Mesothelial cell of epicardium (in vitro differentiated cells): ENCODE results near the gene CEP128. TPM values are rescaled to one million over a fixed set of nuclear protein-coding genes. Genes with fewer than 3 reads are reported as not detected.

Experiments
- DNase-seq, 2 experiments: peaks; one replicate each; pipeline ENCODE4 v3.0.0; 2021; ENCODE audit warnings: low spot score in 2 of 2; ENCODE audit not compliant: unreplicated experiment in 2 of 2
- H3K27ac Mint-ChIP-seq: 2 replicates; pipeline ENCODE4 v1.8.0; 2021; ENCODE audit warnings: mixed read lengths
- H3K27me3 Mint-ChIP-seq: 2 replicates; pipeline ENCODE4 v1.8.0; 2021; ENCODE audit warnings: low read depth, mixed read lengths
- H3K36me3 Mint-ChIP-seq: 2 replicates; pipeline ENCODE4 v1.8.0; 2021; ENCODE audit warnings: mixed read lengths
- H3K4me1 Mint-ChIP-seq: 2 replicates; pipeline ENCODE4 v1.8.0; 2021; ENCODE audit warnings: mixed read lengths
- H3K4me3 Mint-ChIP-seq: 2 replicates; pipeline ENCODE4 v1.8.0; 2021; ENCODE audit warnings: mild to moderate bottlenecking, moderate library complexity, mixed read lengths
- H3K9me3 Mint-ChIP-seq: 2 replicates; pipeline ENCODE4 v1.8.0; 2021; ENCODE audit warnings: mixed read lengths
- total RNA-seq: library from RNA; stranded (reverse); gene quantifications from 3 replicates; pipeline ENCODE4 v1.2.1, GENCODE V29; 2021
- TF ChIP-seq, protein P1 (sequence below): fragments of 200-600 bp; sonication (generic); IDR thresholded peaks from one replicate; pipeline ENCODE4 v1.5.0; 2021; ENCODE audit warnings: antibody characterized with exemption; ENCODE audit not compliant: unreplicated experiment

Gene CEP128
- total RNA-seq, 1 donor from 2014 or later = 14.8 TPM

DNA sequence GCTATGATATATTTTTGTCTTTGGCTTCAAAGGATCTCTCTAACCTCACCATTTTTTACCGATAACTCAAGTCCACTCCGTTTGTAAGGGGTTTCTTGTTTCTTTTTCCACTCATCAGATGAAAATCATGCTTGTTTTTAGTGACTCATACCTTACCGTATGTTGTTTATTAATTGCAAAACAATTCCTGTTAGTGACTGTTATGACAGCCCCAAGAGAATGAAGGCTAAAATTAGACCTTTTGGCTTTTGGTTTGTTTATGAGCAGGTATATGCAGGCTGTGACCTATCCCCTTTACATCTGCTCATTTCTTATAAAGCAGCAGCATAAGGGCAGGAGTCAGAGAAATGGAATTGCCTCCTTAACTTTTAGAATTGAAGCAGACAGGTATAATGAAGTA lies 319.8 kb downstream of the CEP128 start:
- H3K4me3 Mint-ChIP-seq = no peak overlapping the region
- H3K27me3 Mint-ChIP-seq = no peaks in the 10 kb centered on the region
- no peak for DNase-seq
- H3K4me1 Mint-ChIP-seq = no peaks in the 10 kb centered on the region
- peaks cover 22% of the 10 kb centered on the region for H3K9me3 Mint-ChIP-seq
- no peak overlapping the region for H3K27ac Mint-ChIP-seq
- H3K36me3 Mint-ChIP-seq = peaks cover 4% of the 10 kb centered on the region
- TF ChIP-seq, protein P1, sequence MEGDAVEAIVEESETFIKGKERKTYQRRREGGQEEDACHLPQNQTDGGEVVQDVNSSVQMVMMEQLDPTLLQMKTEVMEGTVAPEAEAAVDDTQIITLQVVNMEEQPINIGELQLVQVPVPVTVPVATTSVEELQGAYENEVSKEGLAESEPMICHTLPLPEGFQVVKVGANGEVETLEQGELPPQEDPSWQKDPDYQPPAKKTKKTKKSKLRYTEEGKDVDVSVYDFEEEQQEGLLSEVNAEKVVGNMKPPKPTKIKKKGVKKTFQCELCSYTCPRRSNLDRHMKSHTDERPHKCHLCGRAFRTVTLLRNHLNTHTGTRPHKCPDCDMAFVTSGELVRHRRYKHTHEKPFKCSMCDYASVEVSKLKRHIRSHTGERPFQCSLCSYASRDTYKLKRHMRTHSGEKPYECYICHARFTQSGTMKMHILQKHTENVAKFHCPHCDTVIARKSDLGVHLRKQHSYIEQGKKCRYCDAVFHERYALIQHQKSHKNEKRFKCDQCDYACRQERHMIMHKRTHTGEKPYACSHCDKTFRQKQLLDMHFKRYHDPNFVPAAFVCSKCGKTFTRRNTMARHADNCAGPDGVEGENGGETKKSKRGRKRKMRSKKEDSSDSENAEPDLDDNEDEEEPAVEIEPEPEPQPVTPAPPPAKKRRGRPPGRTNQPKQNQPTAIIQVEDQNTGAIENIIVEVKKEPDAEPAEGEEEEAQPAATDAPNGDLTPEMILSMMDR = no peak

DNA sequence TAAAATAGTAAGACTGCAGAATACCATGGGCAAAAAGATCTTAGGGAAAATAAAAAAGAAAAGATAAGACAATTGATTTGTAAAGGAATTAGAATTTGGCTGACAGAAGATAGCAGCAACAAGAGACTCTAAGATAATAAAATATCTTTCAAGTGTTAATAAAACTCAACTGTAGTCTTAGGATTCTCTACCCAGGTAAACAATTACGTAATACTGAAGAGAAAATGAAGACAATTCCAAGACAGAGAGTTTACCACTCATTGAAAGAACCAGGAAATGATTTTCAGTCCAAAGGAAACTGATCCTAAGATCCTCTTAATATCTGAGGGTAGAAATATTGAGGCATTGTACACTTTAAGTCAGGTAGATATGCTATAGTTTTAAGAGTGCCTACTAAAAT lies 321.1 kb downstream of the CEP128 start:
- TF ChIP-seq, protein P1 = no peak
- Mint-ChIP-seq H3K9me3 (peaks cover 17% of the 10 kb centered on the region), H3K4me3 (no peak overlapping the region), H3K4me1 (no peaks in the 10 kb centered on the region), H3K27me3 (no peaks in the 10 kb centered on the region), H3K36me3 (peaks cover 4% of the 10 kb centered on the region), H3K27ac (no peak overlapping the region)
- no peak for DNase-seq

DNA sequence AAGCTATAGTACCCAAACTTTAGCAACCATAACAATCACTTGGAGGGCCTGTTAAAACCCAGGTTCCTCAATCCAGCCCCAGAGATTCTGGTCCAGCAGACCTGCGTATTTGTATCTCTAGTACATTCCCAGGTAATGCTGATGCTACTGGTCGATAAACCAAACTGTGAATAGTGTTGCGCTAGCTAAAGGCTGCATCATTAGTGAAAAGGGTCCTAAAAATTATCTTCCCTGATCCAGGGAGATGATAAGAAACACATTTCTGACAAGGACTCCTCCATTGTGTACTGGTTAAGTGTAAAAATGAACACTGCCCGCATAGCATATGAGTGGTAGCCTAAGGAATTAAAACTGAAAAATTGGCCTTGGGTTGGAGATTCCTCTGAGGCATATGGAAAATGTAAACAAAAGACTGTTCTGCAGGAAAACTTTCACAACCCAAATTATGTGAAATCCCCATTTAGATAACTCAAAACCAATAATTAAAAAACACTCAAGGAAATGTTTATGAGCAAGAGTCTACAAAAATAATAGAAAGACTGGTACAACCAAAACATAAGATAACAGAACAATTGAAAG lies 322.7 kb downstream of the CEP128 start:
- no peak for DNase-seq
- H3K27me3 Mint-ChIP-seq = no peaks in the 10 kb centered on the region
- H3K27ac Mint-ChIP-seq = no peak overlapping the region
- H3K4me3 Mint-ChIP-seq = no peak overlapping the region
- peaks cover under 1% of the 10 kb centered on the region for H3K36me3 Mint-ChIP-seq
- no peaks in the 10 kb centered on the region for H3K4me1 Mint-ChIP-seq
- TF ChIP-seq, protein P1 = no peak
- H3K9me3 Mint-ChIP-seq = peaks cover 3% of the 10 kb centered on the region

DNA sequence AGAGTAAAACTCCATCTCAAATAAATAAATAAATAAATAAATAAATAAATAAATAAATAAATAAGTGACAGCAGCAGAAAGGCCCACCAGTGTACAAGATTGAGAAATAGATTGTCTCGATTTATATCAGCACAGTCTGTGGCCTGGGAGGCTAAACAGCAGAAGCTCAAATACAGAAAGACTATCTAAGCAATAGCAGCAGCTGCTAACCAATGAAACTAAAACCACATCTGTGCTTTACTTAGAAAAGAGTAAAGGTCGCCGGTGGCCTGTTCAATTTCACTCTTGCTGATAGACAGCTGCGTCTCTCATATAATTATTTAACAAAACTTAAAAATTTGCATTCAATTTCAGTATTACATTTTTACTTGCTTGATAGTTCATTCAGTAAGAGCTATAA lies 325.7 kb downstream of the CEP128 start:
- no peaks in the 10 kb centered on the region for H3K36me3 Mint-ChIP-seq
- no peak overlapping the region for H3K4me3 Mint-ChIP-seq
- H3K27me3 Mint-ChIP-seq = no peaks in the 10 kb centered on the region
- DNase-seq = no peak
- no peaks in the 10 kb centered on the region for H3K9me3 Mint-ChIP-seq
- TF ChIP-seq, protein P1 = no peak
- no peaks in the 10 kb centered on the region for H3K4me1 Mint-ChIP-seq
- no peak overlapping the region for H3K27ac Mint-ChIP-seq

DNA sequence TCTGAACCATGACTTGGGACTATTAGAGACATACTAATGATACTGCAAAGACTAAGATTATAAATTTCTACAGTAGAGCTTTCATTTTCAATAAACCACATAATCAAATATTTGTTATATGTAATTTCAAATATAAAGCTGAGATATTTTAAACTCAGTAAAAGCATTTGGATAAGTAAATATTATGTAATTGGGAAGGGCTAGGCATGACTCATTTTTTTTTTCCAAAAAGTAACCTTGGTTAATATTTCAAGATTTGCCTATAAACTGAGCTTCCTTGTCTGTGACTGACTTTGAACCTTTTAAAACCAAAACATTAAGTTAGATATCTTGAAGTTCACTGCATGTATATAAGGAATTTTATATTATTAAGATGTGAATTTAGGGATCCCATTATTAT lies 332.5 kb downstream of the CEP128 start:
- Mint-ChIP-seq H3K9me3 (no peaks in the 10 kb centered on the region), H3K27me3 (no peaks in the 10 kb centered on the region), H3K36me3 (no peaks in the 10 kb centered on the region), H3K27ac (no peak overlapping the region), H3K4me1 (peaks cover 6% of the 10 kb centered on the region), H3K4me3 (no peak overlapping the region)
- DNase-seq = no peak
- TF ChIP-seq, protein P1 = no peak

DNA sequence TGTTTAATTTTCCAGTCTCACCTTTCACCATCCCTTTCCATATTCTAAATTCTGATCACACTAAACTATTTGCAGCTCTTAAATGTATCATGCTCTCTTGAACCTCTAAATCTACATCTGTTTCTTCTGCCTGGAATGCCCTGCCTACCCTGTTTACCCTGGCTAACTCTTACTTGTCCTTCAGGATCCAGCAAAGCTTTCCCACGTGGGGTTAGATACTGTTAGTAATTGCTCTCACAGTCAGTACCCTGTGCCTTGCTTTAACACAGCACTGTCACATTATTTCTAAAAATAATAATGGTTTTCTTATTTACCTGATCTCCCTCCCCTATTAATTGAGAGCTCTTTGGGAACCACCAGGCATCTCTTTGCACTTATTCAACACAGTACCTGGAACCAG lies 333.0 kb downstream of the CEP128 start:
- Mint-ChIP-seq H3K36me3 (no peaks in the 10 kb centered on the region), H3K27ac (no peak overlapping the region)

More for the DNA sequence above, 333.0 kb downstream of the CEP128 start:
- Mint-ChIP-seq H3K4me1 (peaks cover 6% of the 10 kb centered on the region), H3K4me3 (no peak overlapping the region), H3K27me3 (no peaks in the 10 kb centered on the region), H3K9me3 (no peaks in the 10 kb centered on the region)
- DNase-seq = no peak
- TF ChIP-seq, protein P1 = no peak
